OCI-LY3 (cell line): ENCODE data around the gene SNU13.

Experiments used
- H2AFZ ChIP-seq: fragments of 200-600, 300-600 bp; shearing (Covaris generic); 2 replicates; pipeline ENCODE4 v1.6.0; 2014; ENCODE audit warnings: antibody characterized with exemption, low read depth, low read length
- H3K27ac ChIP-seq: fragments of 200-600, 300-600 bp; sonication (generic); 2 replicates; pipeline ENCODE4 v1.5.1; 2014; ENCODE audit warnings: mild to moderate bottlenecking, low read length, moderate library complexity, mixed read lengths
- H3K27me3 ChIP-seq: fragments of 200-600, 300-600 bp; sonication (generic); 2 replicates; pipeline ENCODE4 v1.6.1; 2014; ENCODE audit warnings: low read depth, low read length, mixed read lengths
- H3K36me3 ChIP-seq: fragments of 200-600, 300-600 bp; sonication (generic); replicated peaks from 2 replicates; pipeline ENCODE3; 2014; ENCODE audit warnings: low read depth, low read length, mixed read lengths
- H3K4me1 ChIP-seq: fragments of 300-600, 200-600 bp; sonication (generic); 2 replicates; pipeline ENCODE4 v1.6.1; 2014; ENCODE audit warnings: low read length, mixed read lengths
- H3K4me2 ChIP-seq: fragments of 200-600, 300-600 bp; sonication (generic); 2 replicates; pipeline ENCODE4 v1.6.1; 2014; ENCODE audit warnings: low read length, mixed read lengths
- H3K4me3 ChIP-seq: fragments of 300-600, 200-600 bp; sonication (generic); 2 replicates; pipeline ENCODE4 v1.5.1; 2014; ENCODE audit warnings: antibody characterized with exemption, mild to moderate bottlenecking, low read length, moderate library complexity
- H3K79me2 ChIP-seq: fragments of 300-600, 200-600 bp; shearing (Covaris generic); 2 replicates; pipeline ENCODE4 v1.6.1; 2014; ENCODE audit warnings: mild to moderate bottlenecking, low read length, mixed read lengths
- H3K9ac ChIP-seq: fragments of 300-600, 200-600 bp; shearing (Covaris generic); 2 replicates; pipeline ENCODE4 v1.6.0; 2014; ENCODE audit warnings: mild to moderate bottlenecking, low read length, moderate library complexity
- H3K9me3 ChIP-seq: fragments of 200-600, 300-600 bp; shearing (Covaris generic); 2 replicates; pipeline ENCODE4 v1.6.1; 2014; ENCODE audit warnings: low read length, mixed read lengths; ENCODE audit not compliant: insufficient read depth
- H4K20me1 ChIP-seq: fragments of 200-600, 300-600 bp; sonication (generic); 2 replicates; pipeline ENCODE4 v1.6.1; 2016; ENCODE audit warnings: low read length, mixed read lengths; ENCODE audit not compliant: insufficient read depth
- EZH2phosphoT487 ChIP-seq: fragments of 200-600 bp; shearing (Covaris generic); IDR thresholded peaks from 2 replicates; pipeline ENCODE4 v1.6.1; 2018; ENCODE audit warnings: antibody characterized with exemption, mixed run types, low read depth
- TF ChIP-seq, protein P1 (sequence below): fragments of 200-600, 300-600 bp; sonication (generic); IDR thresholded peaks from 2 replicates; pipeline ENCODE4 v1.5.1; 2014; ENCODE audit warnings: antibody characterized with exemption, low read length, low read depth

The SNU13 gene

DNA sequence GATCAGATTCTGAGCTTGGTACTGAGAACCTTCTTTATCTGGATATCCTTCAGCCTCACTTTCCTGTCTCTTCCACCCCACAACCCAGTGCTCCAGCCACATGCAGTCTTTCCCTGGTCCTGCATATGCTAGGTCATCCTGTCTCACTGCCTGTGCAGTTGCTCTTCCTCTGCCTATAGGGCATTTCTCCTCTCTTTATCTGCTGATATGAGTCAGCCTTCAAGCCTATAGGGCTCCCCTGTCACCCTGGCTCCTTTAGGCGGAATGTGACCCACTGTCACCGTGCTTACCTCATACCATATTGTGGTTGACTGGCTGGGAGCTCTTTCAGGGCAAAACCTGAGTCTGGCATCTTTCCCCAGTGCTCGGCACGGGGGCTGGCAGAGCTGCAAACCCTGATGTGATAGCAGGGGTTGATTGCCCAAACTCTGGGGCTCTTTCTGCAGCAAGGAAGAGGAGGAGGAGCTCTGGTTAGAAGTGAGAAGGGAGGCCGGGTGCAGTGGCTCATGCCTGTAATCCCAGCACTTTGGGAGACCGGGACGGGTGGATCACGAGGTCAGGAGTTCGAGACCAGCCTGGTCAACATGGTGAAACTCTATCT, 36.9 kb upstream of the SNU13 start:
- no peak overlapping the region for H3K9ac ChIP-seq
- H3K79me2 ChIP-seq = no peaks in the 10 kb centered on the region
- H3K4me2 ChIP-seq = no peak overlapping the region
- TF ChIP-seq EZH2phosphoT487 = no peak
- H3K4me1 ChIP-seq = no peaks in the 10 kb centered on the region
- H3K27me3 ChIP-seq = peaks cover 9% of the 10 kb centered on the region; the same call in 1 of the 2 replicates
- H3K27ac ChIP-seq = no peak overlapping the region
- H3K4me3 ChIP-seq = no peak overlapping the region
- no peak overlapping the region for H2AFZ ChIP-seq
- no peaks in the 10 kb centered on the region for H4K20me1 ChIP-seq
- H3K9me3 ChIP-seq = no peaks in the 10 kb centered on the region
- H3K36me3 ChIP-seq = no peaks in the 10 kb centered on the region

DNA sequence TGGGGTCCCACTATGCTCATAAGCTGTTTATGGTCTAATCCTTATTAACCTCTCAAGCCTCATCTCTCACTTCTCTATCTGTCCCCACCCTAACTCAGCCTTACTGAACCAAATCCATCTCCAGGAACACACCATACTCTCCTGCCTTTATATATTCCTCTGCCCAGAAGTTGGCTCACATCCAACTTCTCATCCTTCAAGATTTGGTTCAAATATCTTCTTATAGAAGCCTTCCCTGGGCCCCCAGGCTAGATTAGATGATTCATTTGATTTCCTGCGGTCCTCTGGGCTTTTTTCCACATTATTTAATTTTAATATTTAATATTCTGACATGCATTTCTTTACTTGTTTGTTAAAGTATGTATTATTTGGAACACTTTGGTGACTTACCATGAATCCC, 33.8 kb upstream of the SNU13 start:
- Histone ChIP-seq H3K4me2 (no peak overlapping the region), H3K9ac (no peak overlapping the region), H3K4me3 (no peak overlapping the region), H2AFZ (no peak overlapping the region), H3K36me3 (no peaks in the 10 kb centered on the region), H4K20me1 (no peaks in the 10 kb centered on the region), H3K27me3 (peaks cover 15% of the 10 kb centered on the region; the same call in 1 of the 2 replicates), H3K9me3 (no peaks in the 10 kb centered on the region), H3K79me2 (no peaks in the 10 kb centered on the region), H3K27ac (no peak overlapping the region), H3K4me1 (no peaks in the 10 kb centered on the region)
- TF ChIP-seq, protein P1, sequence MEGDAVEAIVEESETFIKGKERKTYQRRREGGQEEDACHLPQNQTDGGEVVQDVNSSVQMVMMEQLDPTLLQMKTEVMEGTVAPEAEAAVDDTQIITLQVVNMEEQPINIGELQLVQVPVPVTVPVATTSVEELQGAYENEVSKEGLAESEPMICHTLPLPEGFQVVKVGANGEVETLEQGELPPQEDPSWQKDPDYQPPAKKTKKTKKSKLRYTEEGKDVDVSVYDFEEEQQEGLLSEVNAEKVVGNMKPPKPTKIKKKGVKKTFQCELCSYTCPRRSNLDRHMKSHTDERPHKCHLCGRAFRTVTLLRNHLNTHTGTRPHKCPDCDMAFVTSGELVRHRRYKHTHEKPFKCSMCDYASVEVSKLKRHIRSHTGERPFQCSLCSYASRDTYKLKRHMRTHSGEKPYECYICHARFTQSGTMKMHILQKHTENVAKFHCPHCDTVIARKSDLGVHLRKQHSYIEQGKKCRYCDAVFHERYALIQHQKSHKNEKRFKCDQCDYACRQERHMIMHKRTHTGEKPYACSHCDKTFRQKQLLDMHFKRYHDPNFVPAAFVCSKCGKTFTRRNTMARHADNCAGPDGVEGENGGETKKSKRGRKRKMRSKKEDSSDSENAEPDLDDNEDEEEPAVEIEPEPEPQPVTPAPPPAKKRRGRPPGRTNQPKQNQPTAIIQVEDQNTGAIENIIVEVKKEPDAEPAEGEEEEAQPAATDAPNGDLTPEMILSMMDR = no peak
- no peak for TF ChIP-seq EZH2phosphoT487

DNA sequence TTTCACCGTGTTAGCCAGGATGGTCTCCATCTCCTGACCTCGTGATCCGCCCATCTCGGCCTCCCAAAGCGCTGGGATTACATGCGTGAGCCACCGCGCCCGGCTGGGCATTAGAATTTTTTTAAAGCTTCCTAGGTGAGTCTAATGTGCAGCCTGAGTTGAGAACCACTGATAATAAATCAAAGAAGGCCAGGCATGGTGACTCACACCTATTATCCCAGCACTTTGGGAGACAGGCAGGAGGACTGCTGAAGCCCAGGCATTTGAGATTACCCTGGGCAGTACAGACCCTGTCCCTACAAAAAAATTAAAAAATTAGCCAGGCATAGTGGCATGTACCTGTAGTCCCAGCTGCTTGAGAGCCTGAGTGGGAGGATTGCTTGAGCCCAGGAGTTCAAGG, 24.3 kb upstream of the SNU13 start:
- Histone ChIP-seq H3K27me3 (peaks cover 3% of the 10 kb centered on the region; the same call in 1 of the 2 replicates), H4K20me1 (no peaks in the 10 kb centered on the region), H3K4me3 (no peak overlapping the region), H3K27ac (no peak overlapping the region), H3K36me3 (no peaks in the 10 kb centered on the region), H3K4me1 (no peaks in the 10 kb centered on the region), H3K9ac (no peak overlapping the region), H3K9me3 (no peaks in the 10 kb centered on the region), H3K79me2 (no peaks in the 10 kb centered on the region), H2AFZ (no peak overlapping the region), H3K4me2 (no peak overlapping the region)
- TF ChIP-seq, protein P1 = no peak
- no peak for TF ChIP-seq EZH2phosphoT487

GRCh38 chr22:41709341-41709740, 20.7 kb upstream of the SNU13 start:
- no peak overlapping the region for H3K27ac ChIP-seq
- H3K4me2 ChIP-seq = no peak overlapping the region
- no peaks in the 10 kb centered on the region for H3K9me3 ChIP-seq
- H3K4me3 ChIP-seq = no peak overlapping the region
- no peak overlapping the region for H3K9ac ChIP-seq
- no peaks in the 10 kb centered on the region for H3K4me1 ChIP-seq
- no peak overlapping the region for H2AFZ ChIP-seq
- no peaks in the 10 kb centered on the region for H3K79me2 ChIP-seq
- TF ChIP-seq, protein P1 = no peak
- no peak for TF ChIP-seq EZH2phosphoT487
- H3K36me3 ChIP-seq = no peaks in the 10 kb centered on the region
- no peaks in the 10 kb centered on the region; the same call in 1 of the 2 replicates for H3K27me3 ChIP-seq
- H4K20me1 ChIP-seq = no peaks in the 10 kb centered on the region
